Measurements from ENCODE around the gene SV2C. TPM values are rescaled to one million over a fixed set of nuclear protein-coding genes. Genes with fewer than 3 reads are reported as not detected.

The SV2C gene
- total RNA-seq, 1 experiment from 2014 or later: not detected

GRCh38 chr5:76337953-76338451, 254.8 kb downstream of the SV2C start:
- peak overlapping the region; percentile 52 for H3K4me2 ChIP-seq (ENCODE audit: low read length)
- intact Hi-C loops (cut with micrococcal nuclease): loop anchor here (1.0 kb wide), 2 partner anchors 206 to 245 kb away; no protein-coding TSS in a partner anchor

GRCh38 chr5:76339919-76340318, 256.7 kb downstream of the SV2C start:
- ChIA-PET CTCF (no interaction called here), POLR2A (no interaction called here), RAD21 (ENCODE audit: low non-redundant PET in 1 of 2, low total read pairs in 2 of 2, uncharacterized antibody in 2 of 2, unreplicated experiment in 2 of 2) (no interaction called here)
- Histone ChIP-seq H3K9ac (ENCODE audit: low read length) (no peak overlapping the region), H3K79me2 (ENCODE audit: insufficient read depth, low read length) (no peaks in the 10 kb centered on the region), H4K20me1 (ENCODE audit: insufficient read depth) (no peaks in the 10 kb centered on the region), H3K36me3 (ENCODE audit: control insufficient read depth in 1 of 2, insufficient read depth in 2 of 2, low read length in 2 of 2) (no peaks in the 10 kb centered on the region), H2AFZ (ENCODE audit: low read depth, low read length, poor library complexity, severe bottlenecking) (no peak overlapping the region), H3K4me2 (ENCODE audit: low read length) (no peak overlapping the region), H3K4me3 (replicated peaks in 1 of 2; ENCODE audit: low read depth in 1 of 2, low read length in 2 of 2) (no peak overlapping the region), H3K27me3 (ENCODE audit: insufficient read depth, low read length) (no peaks in the 10 kb centered on the region), H3K9me2 (ENCODE audit: insufficient read depth) (no peaks in the 10 kb centered on the region), H3K9me3 (ENCODE audit: control insufficient read depth in 1 of 2, insufficient read depth in 1 of 2, low read depth in 1 of 2, low read length in 2 of 2) (no peaks in the 10 kb centered on the region), H3K4me1 (ENCODE audit: control insufficient read depth in 1 of 2, insufficient read depth in 2 of 2, low read length in 2 of 2) (peaks cover 5 to 10% of the 10 kb centered on the region in 2 experiments; a peak in 3 of 4 replicates), H3K27ac (ENCODE audit: low read depth, low read length) (no peak overlapping the region)
- no peak for TF ChIP-seq EZH2 (IDR thresholded peaks at IDR 0.05)
- ATAC-seq (no peak), DNase-seq (ENCODE audit: low read depth, low spot score) (no peak)
- intact Hi-C loops (cut with micrococcal nuclease): no loop called here
- BruUV-seq (replicated peaks): no TSS peak

More at GRCh38 chr5:76337953-76338451, 254.8 kb downstream of the SV2C start:
- H3K4me3 ChIP-seq (replicated peaks in 1 of 2; ENCODE audit: low read depth in 1 of 2, low read length in 2 of 2): no peak overlapping the region
- peak; percentile 92 for ATAC-seq
- DNase-seq (ENCODE audit: low read depth, low spot score): peak; percentile 65
- no peaks in the 10 kb centered on the region for H3K9me2 ChIP-seq (ENCODE audit: insufficient read depth)
- peak overlapping the region; percentile 16 for H2AFZ ChIP-seq (ENCODE audit: low read depth, low read length, poor library complexity, severe bottlenecking)
- POLR2A ChIA-PET: no interaction called here
- peaks cover 5 to 10% of the 10 kb centered on the region in 2 experiments; a peak in 3 of 4 replicates for H3K4me1 ChIP-seq (ENCODE audit: control insufficient read depth in 1 of 2, insufficient read depth in 2 of 2, low read length in 2 of 2)
- no peaks in the 10 kb centered on the region for H3K9me3 ChIP-seq (ENCODE audit: control insufficient read depth in 1 of 2, insufficient read depth in 1 of 2, low read depth in 1 of 2, low read length in 2 of 2)
- BruUV-seq (replicated peaks): no TSS peak
- H3K36me3 ChIP-seq (ENCODE audit: control insufficient read depth in 1 of 2, insufficient read depth in 2 of 2, low read length in 2 of 2): no peaks in the 10 kb centered on the region
- CTCF ChIA-PET: interaction anchor here (0.8 to 1.4 kb wide), 3 partner anchors 205 to 245 kb away, joined by 3 to 9 read pairs (median 9); no protein-coding TSS in a partner anchor
- H3K79me2 ChIP-seq (ENCODE audit: insufficient read depth, low read length): no peaks in the 10 kb centered on the region
- H3K27ac ChIP-seq (ENCODE audit: low read depth, low read length): no peak overlapping the region
- no peak overlapping the region for H3K9ac ChIP-seq (ENCODE audit: low read length)
- RAD21 ChIA-PET (ENCODE audit: low non-redundant PET in 1 of 2, low total read pairs in 2 of 2, uncharacterized antibody in 2 of 2, unreplicated experiment in 2 of 2): interaction anchor here (0.8 to 1.3 kb wide), 2 partner anchors 206 kb away, joined by 3 to 4 read pairs; no protein-coding TSS in a partner anchor
- no peaks in the 10 kb centered on the region for H4K20me1 ChIP-seq (ENCODE audit: insufficient read depth)
- no peaks in the 10 kb centered on the region for H3K27me3 ChIP-seq (ENCODE audit: insufficient read depth, low read length)
- TF ChIP-seq, protein P1, sequence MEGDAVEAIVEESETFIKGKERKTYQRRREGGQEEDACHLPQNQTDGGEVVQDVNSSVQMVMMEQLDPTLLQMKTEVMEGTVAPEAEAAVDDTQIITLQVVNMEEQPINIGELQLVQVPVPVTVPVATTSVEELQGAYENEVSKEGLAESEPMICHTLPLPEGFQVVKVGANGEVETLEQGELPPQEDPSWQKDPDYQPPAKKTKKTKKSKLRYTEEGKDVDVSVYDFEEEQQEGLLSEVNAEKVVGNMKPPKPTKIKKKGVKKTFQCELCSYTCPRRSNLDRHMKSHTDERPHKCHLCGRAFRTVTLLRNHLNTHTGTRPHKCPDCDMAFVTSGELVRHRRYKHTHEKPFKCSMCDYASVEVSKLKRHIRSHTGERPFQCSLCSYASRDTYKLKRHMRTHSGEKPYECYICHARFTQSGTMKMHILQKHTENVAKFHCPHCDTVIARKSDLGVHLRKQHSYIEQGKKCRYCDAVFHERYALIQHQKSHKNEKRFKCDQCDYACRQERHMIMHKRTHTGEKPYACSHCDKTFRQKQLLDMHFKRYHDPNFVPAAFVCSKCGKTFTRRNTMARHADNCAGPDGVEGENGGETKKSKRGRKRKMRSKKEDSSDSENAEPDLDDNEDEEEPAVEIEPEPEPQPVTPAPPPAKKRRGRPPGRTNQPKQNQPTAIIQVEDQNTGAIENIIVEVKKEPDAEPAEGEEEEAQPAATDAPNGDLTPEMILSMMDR (IDR thresholded peaks at IDR 0.05 in 2 of 3, conservative IDR thresholded peaks at IDR 0.05 in 1 of 3; ENCODE audit: borderline replicate concordance in 1 of 3, insufficient read depth in 1 of 3, low read depth in 2 of 3, low read length in 2 of 3): peak; percentile 52 to 60 (median 58)
- TF ChIP-seq SRF (IDR thresholded peaks at IDR 0.05; ENCODE audit: low read depth) (no peak), RAD21 (IDR thresholded peaks at IDR 0.05; ENCODE audit: low read depth) (peak; percentile 67)

Measured in HCT116 (cell line).